22Rv1 (cell line): ENCODE results near the gene KRT75.

Experiments used
- ZFX ChIP-seq: fragments of 450-650 bp; IDR thresholded peaks from 2 replicates; pipeline ENCODE4 v1.6.1; 2017; ENCODE audit warnings: antibody characterized with exemption, borderline replicate concordance
- TF ChIP-seq, protein P1 (sequence below): fragments of 450-650 bp; IDR thresholded peaks from 2 replicates; pipeline ENCODE4 v1.5.1; 2017; ENCODE audit warnings: mild to moderate bottlenecking

DNA sequence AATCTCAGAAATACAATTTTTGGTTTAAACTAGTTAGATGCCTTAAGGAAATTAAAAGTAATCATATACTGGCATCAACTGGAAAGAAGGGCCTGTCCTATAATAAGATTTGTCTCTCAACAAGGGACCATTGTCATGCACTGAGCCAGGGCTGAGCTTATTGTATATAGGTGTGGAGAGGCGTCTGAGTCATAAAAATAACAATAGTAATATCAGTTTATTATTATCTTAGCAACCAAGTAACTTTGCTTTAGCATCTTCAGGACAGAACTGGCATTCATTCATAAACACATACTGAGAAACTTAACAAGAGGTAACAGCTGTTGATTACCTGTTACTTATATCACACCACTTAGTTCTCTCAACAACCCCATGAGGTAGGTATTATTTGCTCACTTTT is 7.1 kb downstream of the KRT75 start:
- TF ChIP-seq ZFX, result no peak
- TF ChIP-seq, protein P1, sequence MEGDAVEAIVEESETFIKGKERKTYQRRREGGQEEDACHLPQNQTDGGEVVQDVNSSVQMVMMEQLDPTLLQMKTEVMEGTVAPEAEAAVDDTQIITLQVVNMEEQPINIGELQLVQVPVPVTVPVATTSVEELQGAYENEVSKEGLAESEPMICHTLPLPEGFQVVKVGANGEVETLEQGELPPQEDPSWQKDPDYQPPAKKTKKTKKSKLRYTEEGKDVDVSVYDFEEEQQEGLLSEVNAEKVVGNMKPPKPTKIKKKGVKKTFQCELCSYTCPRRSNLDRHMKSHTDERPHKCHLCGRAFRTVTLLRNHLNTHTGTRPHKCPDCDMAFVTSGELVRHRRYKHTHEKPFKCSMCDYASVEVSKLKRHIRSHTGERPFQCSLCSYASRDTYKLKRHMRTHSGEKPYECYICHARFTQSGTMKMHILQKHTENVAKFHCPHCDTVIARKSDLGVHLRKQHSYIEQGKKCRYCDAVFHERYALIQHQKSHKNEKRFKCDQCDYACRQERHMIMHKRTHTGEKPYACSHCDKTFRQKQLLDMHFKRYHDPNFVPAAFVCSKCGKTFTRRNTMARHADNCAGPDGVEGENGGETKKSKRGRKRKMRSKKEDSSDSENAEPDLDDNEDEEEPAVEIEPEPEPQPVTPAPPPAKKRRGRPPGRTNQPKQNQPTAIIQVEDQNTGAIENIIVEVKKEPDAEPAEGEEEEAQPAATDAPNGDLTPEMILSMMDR, result no peak
